Suprapubic skin (tissue), 4 donors: ENCODE results near the gene RALGPS1. TPM values are rescaled to one million over a fixed set of nuclear protein-coding genes. Genes with fewer than 3 reads are reported as not detected.

Experiments used
- DNase-seq, 2 donors: peaks; one replicate each; pipeline ENCODE4 v3.0.0-alpha.2; 2019; ENCODE audit warnings: low spot score in 2 of 2
- H3K27ac ChIP-seq: fragments of 200-600 bp; sonication (generic); one replicate; pipeline ENCODE4 v1.5.1; 2019
- H3K27me3 ChIP-seq: fragments of 200-600 bp; sonication (generic); one replicate; pipeline ENCODE4 v1.5.1; 2019
- H3K36me3 ChIP-seq: fragments of 200-600 bp; sonication (generic); one replicate; pipeline ENCODE4 v1.5.1; 2019
- H3K4me1 ChIP-seq: fragments of 200-600 bp; sonication (generic); one replicate; pipeline ENCODE4 v1.5.1; 2019
- H3K4me3 ChIP-seq: fragments of 200-600 bp; sonication (generic); one replicate; pipeline ENCODE4 v1.5.1; 2019; ENCODE audit warnings: mild to moderate bottlenecking
- H3K9me3 ChIP-seq: fragments of 200-600 bp; sonication (generic); one replicate; pipeline ENCODE4 v1.5.1; 2019
- EP300 ChIP-seq: sonication (generic); formaldehyde crosslinking; IDR thresholded peaks from one replicate; pipeline ENCODE4 v1.6.1; 2017; ENCODE audit warnings: antibody characterized with exemption
- POLR2A ChIP-seq, 2 donors: fragments of 450-650 bp; IDR thresholded peaks; one replicate each; pipeline ENCODE4 v1.6.1; 2017; ENCODE audit warnings: antibody characterized with exemption in 2 of 2, mild to moderate bottlenecking in 2 of 2, moderate library complexity in 2 of 2
- POLR2AphosphoS5 ChIP-seq, 3 donors: sonication (generic); formaldehyde crosslinking; IDR thresholded peaks; one replicate each; pipeline ENCODE4 v1.6.1; 2017; ENCODE audit warnings: antibody characterized with exemption in 3 of 3
- WGBS: methylation state at CpG from one replicate; pipeline ENCODE4 v1.1.5; 2018; 5-methylcytosine and 5-hydroxymethylcytosine counted together
- total RNA-seq, 4 donors: library from RNA; depleted of rRNA; stranded (reverse); fragments of >200 nt; gene quantifications; one replicate each; pipeline ENCODE4 v1.1.0, GENCODE V29; 2016
- TF ChIP-seq, protein P1 (sequence below), 2 donors: fragments of 200-600 bp in 1 of 2; fragments of 450-650 bp in 1 of 2; sonication (generic) in 1 of 2; IDR thresholded peaks; one replicate each; pipeline ENCODE4 v1.5.1; 2016 to 2019; ENCODE audit warnings: antibody characterized with exemption in 2 of 2, mild to moderate bottlenecking in 1 of 2, moderate library complexity in 1 of 2

RALGPS1 gene
- total RNA-seq, 4 donors from 2014 or later = 14.8 to 86.7 (median 21.4) TPM

DNA sequence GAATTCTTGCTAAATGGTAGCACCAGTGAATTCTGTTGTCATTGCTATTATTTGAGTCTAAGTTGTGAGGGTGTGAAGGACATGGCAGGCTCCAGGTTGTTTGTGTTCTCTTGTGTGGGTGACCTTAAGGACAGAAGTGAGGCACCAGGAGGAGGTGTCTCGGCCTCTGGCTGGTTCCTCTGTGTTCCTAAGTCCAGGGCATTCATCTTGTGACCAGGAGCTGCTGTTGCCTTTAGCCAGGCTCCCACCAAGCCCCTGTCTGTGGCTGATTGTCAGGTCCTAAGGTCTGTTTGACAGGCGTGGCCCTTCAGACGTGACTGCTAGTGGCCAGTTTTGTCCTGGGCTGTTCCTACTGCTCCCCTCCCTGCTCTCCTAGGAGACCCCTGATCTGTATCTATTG, 118.5 kb downstream of the RALGPS1 start:
- TF ChIP-seq POLR2AphosphoS5 (IDR thresholded peaks at IDR 0.05) (no peak), EP300 (no peak), POLR2A (IDR thresholded peaks at IDR 0.05) (no peak)
- TF ChIP-seq, protein P1, sequence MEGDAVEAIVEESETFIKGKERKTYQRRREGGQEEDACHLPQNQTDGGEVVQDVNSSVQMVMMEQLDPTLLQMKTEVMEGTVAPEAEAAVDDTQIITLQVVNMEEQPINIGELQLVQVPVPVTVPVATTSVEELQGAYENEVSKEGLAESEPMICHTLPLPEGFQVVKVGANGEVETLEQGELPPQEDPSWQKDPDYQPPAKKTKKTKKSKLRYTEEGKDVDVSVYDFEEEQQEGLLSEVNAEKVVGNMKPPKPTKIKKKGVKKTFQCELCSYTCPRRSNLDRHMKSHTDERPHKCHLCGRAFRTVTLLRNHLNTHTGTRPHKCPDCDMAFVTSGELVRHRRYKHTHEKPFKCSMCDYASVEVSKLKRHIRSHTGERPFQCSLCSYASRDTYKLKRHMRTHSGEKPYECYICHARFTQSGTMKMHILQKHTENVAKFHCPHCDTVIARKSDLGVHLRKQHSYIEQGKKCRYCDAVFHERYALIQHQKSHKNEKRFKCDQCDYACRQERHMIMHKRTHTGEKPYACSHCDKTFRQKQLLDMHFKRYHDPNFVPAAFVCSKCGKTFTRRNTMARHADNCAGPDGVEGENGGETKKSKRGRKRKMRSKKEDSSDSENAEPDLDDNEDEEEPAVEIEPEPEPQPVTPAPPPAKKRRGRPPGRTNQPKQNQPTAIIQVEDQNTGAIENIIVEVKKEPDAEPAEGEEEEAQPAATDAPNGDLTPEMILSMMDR (IDR thresholded peaks at IDR 0.05) = no peak
- peaks cover 14% of the 10 kb centered on the region for H3K4me1 ChIP-seq
- no peak overlapping the region for H3K4me3 ChIP-seq
- H3K9me3 ChIP-seq = no peaks in the 10 kb centered on the region
- WGBS = 96% methylated on average over 3 of the region's 3 CpGs
- no peak for DNase-seq
- H3K27ac ChIP-seq = no peak overlapping the region
- H3K27me3 ChIP-seq = no peaks in the 10 kb centered on the region
- H3K36me3 ChIP-seq = no peaks in the 10 kb centered on the region

DNA sequence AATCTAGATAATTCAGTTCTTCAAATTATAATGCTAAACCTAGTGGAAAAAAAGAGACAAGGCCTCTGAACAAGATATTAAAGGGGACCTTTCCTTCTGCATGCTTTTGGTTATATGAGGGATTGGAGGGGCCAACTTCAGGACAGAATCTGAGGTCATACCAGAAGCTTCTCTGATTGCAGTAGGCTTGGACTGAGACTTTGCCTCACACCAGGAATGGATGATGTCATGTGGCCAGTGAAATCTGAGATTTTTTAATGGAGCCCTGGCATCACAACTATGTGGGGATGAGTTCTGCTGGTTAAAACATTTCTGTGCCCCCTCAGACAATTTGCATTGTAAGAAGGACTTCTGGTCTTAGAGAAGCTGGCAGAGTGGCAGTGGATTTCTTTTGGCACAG, 119.2 kb downstream of the RALGPS1 start:
- peaks cover 9% of the 10 kb centered on the region for H3K4me1 ChIP-seq
- no peak for TF ChIP-seq EP300
- H3K27ac ChIP-seq = no peak overlapping the region
- no peak for DNase-seq
- no peak overlapping the region for H3K4me3 ChIP-seq
- H3K9me3 ChIP-seq = no peaks in the 10 kb centered on the region
- H3K36me3 ChIP-seq = no peaks in the 10 kb centered on the region
- H3K27me3 ChIP-seq = no peaks in the 10 kb centered on the region

DNA sequence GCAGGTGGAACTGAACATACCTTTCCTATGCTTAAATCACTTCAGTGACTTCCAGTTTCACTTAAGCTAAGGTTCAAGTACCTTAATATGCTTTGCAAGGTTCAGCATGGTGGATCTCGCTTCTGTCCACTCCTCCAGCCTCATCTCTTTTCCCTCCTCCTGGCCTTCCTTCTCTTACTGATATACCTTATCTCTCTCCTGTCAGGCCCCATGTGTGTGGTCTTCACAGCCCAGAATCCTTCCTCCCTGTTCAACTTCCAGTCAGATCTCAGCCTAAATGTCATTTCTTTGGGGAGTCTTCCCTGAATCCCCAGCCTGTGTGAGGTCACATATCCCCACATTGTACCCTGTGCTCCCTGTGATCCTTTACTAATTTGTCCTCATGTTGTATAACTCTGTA, 120.1 kb downstream of the RALGPS1 start:
- no peaks in the 10 kb centered on the region for H3K9me3 ChIP-seq
- H3K4me1 ChIP-seq = peaks cover 9% of the 10 kb centered on the region
- no peaks in the 10 kb centered on the region for H3K36me3 ChIP-seq
- DNase-seq = no peak
- no peaks in the 10 kb centered on the region for H3K27me3 ChIP-seq
- peak overlapping the region; percentile 3 for H3K27ac ChIP-seq
- WGBS = 100% methylated on average over 1 of the region's 1 CpG
- no peak for TF ChIP-seq EP300
- no peak for TF ChIP-seq POLR2A (IDR thresholded peaks at IDR 0.05)
- TF ChIP-seq, protein P1 (IDR thresholded peaks at IDR 0.05) = no peak
- TF ChIP-seq POLR2AphosphoS5 (IDR thresholded peaks at IDR 0.05) = no peak
- H3K4me3 ChIP-seq = no peak overlapping the region

DNA sequence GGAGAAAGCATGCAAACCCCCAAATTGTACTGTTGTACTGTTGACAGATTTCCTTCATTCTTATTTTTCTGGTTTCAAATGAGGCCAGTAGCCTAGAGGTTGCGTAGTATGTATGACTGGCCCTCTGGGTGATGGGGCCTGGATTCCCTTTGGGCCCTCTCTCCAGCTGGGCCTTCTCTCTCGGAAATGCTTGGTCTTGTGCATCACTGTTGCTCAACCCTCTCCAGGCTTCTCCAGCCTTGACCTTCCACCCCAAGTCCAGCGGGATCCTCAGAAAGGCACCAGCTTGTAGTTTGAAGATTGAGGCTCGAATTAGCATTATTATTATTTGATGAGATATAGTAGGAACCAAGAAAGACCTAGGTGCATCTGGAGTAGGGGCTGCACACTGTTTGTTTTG, 120.8 kb downstream of the RALGPS1 start:
- H3K4me3 ChIP-seq = no peak overlapping the region
- H3K9me3 ChIP-seq = no peaks in the 10 kb centered on the region
- peak overlapping the region; percentile 59 for H3K27ac ChIP-seq
- no peaks in the 10 kb centered on the region for H3K27me3 ChIP-seq
- 59% methylated on average over 4 of the region's 4 CpGs for WGBS
- peaks cover 9% of the 10 kb centered on the region for H3K4me1 ChIP-seq
- no peaks in the 10 kb centered on the region for H3K36me3 ChIP-seq
- no peak for DNase-seq
- TF ChIP-seq EP300 (no peak), POLR2AphosphoS5 (IDR thresholded peaks at IDR 0.05) (peak in 1 of 3 donors; percentile 31)
- TF ChIP-seq, protein P1 (IDR thresholded peaks at IDR 0.05) = no peak

DNA sequence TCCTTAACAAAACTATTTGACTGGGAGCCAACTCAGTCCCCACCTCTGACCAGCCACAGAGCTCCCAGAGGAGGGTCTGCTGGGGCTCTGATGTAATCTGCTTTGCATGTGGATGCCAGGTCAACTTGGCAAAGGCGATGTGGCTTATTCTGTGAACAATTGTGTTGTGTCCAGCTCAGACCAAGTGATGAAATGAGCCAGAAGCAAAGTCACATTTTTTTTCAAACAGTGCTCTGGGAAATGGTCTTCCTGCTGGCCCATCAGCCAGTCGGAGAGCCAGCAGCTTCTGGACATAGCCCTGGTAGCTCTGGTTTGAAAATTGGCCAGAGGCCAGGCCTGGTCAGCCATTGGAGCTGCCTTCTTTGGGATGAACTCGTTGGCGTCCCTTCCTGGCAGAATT, 121.4 kb downstream of the RALGPS1 start:
- H3K4me3 ChIP-seq = no peak overlapping the region
- 49% methylated on average over 4 of the region's 4 CpGs for WGBS
- peak in 1 of 2 donors; percentile 74 for DNase-seq
- H3K27me3 ChIP-seq = no peaks in the 10 kb centered on the region
- no peaks in the 10 kb centered on the region for H3K36me3 ChIP-seq
- H3K4me1 ChIP-seq = peaks cover 9% of the 10 kb centered on the region
- TF ChIP-seq POLR2AphosphoS5 (IDR thresholded peaks at IDR 0.05) (peak in 1 of 3 donors; percentile 34), POLR2A (IDR thresholded peaks at IDR 0.05) (no peak), EP300 (no peak)
- TF ChIP-seq, protein P1 (IDR thresholded peaks at IDR 0.05) = no peak
- peak overlapping the region; percentile 59 for H3K27ac ChIP-seq
- H3K9me3 ChIP-seq = no peaks in the 10 kb centered on the region

DNA sequence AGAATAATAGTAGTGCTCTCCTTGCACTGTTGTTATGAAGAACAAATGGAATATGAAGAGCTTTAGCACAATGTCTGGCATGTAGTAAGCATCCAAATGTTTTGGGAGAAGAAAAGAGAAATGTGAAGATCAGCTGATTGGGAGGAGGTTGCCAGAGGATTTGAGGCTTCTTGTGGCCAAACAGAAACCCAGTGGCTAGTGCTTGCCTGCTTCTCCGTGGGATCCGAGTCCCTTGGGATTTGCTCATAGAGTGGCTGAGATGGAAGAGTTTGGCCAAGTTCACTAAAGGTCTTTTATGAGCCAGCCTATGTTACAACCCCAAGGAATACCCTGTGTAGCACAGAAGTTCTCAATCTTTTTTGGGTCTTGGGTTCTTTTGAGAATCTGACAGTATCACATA, 121.9 kb downstream of the RALGPS1 start:
- H3K27me3 ChIP-seq = no peaks in the 10 kb centered on the region
- H3K4me3 ChIP-seq = no peak overlapping the region
- H3K36me3 ChIP-seq = no peaks in the 10 kb centered on the region
- TF ChIP-seq POLR2AphosphoS5 (IDR thresholded peaks at IDR 0.05) = no peak
- TF ChIP-seq, protein P1 (IDR thresholded peaks at IDR 0.05) = no peak
- WGBS = 78% methylated on average over 2 of the region's 2 CpGs
- H3K27ac ChIP-seq = peak overlapping the region; percentile 59
- peaks cover 9% of the 10 kb centered on the region for H3K4me1 ChIP-seq
- no peak for DNase-seq
- H3K9me3 ChIP-seq = no peaks in the 10 kb centered on the region
